Muscle of leg (tissue), 16 donors: ENCODE measurements around the gene GOLGB1. TPM values are rescaled to one million over a fixed set of nuclear protein-coding genes. Genes with fewer than 3 reads are reported as not detected.
"Not testable (repeated sequence)": the region's sequence is repeated elsewhere in the genome, so short reads cannot be mapped to it uniquely, and the experiment has no call there.

ENCODE experiments used
- DNase-seq: peaks from one replicate; pipeline ENCODE4 v3.0.0; 2013
- H3K27ac ChIP-seq: one replicate; pipeline ENCODE4 v1.5.1; 2013; ENCODE audit warnings: mild to moderate bottlenecking, low read length, control low read depth
- H3K27me3 ChIP-seq: one replicate; pipeline ENCODE4 v1.6.1; 2013; ENCODE audit warnings: low read length; ENCODE audit not compliant: control insufficient read depth, insufficient read depth
- H3K36me3 ChIP-seq: one replicate; pipeline ENCODE4 v1.6.1; 2013; ENCODE audit warnings: low read length; ENCODE audit not compliant: control insufficient read depth, insufficient read depth
- H3K4me1 ChIP-seq: one replicate; pipeline ENCODE4 v1.6.1; 2013; ENCODE audit warnings: low read length; ENCODE audit not compliant: control insufficient read depth, insufficient read depth
- H3K4me3 ChIP-seq: one replicate; pipeline ENCODE4 v1.5.1; 2013; ENCODE audit warnings: low read length, control low read depth
- H3K9me3 ChIP-seq: replicated peaks from 2 replicates; pipeline ENCODE4 v1.6.1; 2013; ENCODE audit warnings: low read depth, low read length; ENCODE audit not compliant: control insufficient read depth
- WGBS: methylation state at CpG from one replicate; pipeline ENCODE4 v1.1.5; 2013; ENCODE audit warnings: missing lambda C conversion rate; ENCODE audit not compliant: insufficient coverage; 5-methylcytosine and 5-hydroxymethylcytosine counted together
- long read RNA-seq, 11 donors: transcript quantifications; one replicate each; lab custom pipeline, GENCODE V29; 2026
- polyA plus RNA-seq, 8 donors: library from polyadenylated mRNA; unstranded; fragments of 120-200 nt; gene quantifications; one replicate each; pipeline versions ENCODE4 v1.2.1 to v1.2.3, GENCODE V29; 2013; ENCODE audit warnings: inconsistent platforms in 1 of 8, low replicate concordance in 1 of 8; ENCODE audit not compliant: insufficient read length in 8 of 8, insufficient read depth in 1 of 8
- total RNA-seq: library from RNA; stranded (reverse); fragments of 120-200 nt; gene quantifications from one replicate; pipeline ENCODE4 v1.2.4, GENCODE V29; 2013

GOLGB1 gene, protein sequence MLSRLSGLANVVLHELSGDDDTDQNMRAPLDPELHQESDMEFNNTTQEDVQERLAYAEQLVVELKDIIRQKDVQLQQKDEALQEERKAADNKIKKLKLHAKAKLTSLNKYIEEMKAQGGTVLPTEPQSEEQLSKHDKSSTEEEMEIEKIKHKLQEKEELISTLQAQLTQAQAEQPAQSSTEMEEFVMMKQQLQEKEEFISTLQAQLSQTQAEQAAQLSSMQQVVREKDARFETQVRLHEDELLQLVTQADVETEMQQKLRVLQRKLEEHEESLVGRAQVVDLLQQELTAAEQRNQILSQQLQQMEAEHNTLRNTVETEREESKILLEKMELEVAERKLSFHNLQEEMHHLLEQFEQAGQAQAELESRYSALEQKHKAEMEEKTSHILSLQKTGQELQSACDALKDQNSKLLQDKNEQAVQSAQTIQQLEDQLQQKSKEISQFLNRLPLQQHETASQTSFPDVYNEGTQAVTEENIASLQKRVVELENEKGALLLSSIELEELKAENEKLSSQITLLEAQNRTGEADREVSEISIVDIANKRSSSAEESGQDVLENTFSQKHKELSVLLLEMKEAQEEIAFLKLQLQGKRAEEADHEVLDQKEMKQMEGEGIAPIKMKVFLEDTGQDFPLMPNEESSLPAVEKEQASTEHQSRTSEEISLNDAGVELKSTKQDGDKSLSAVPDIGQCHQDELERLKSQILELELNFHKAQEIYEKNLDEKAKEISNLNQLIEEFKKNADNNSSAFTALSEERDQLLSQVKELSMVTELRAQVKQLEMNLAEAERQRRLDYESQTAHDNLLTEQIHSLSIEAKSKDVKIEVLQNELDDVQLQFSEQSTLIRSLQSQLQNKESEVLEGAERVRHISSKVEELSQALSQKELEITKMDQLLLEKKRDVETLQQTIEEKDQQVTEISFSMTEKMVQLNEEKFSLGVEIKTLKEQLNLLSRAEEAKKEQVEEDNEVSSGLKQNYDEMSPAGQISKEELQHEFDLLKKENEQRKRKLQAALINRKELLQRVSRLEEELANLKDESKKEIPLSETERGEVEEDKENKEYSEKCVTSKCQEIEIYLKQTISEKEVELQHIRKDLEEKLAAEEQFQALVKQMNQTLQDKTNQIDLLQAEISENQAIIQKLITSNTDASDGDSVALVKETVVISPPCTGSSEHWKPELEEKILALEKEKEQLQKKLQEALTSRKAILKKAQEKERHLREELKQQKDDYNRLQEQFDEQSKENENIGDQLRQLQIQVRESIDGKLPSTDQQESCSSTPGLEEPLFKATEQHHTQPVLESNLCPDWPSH (N-terminal part only)
- 45.1 TPM for total RNA-seq
- polyA plus RNA-seq = 10 to 100 TPM; 38.0 to 50.2 (median 43.2) TPM
- long read RNA-seq, donor 1 = 0 reads
- long read RNA-seq, donor 2 = 0 reads
- long read RNA-seq, donor 3 = 0 reads
- long read RNA-seq, donor 4 = 0 reads
- long read RNA-seq, donor 5, partial matches to known transcripts = 38 of 38 reads
- long read RNA-seq, donor 5, other reads (novel, unspliced or antisense) = 0 of 38 reads
- long read RNA-seq, donor 6, partial matches to known transcripts = 10 of 10 reads
- long read RNA-seq, donor 6, other reads (novel, unspliced or antisense) = 0 of 10 reads
- long read RNA-seq, donor 7, partial matches to known transcripts = 12 of 12 reads
- long read RNA-seq, donor 7, other reads (novel, unspliced or antisense) = 0 of 12 reads
- long read RNA-seq, donor 8, full-length matches to known transcripts = 2 of 8 reads
- long read RNA-seq, donor 8, partial matches to known transcripts = 6 of 8 reads
- long read RNA-seq, donor 8, other reads (novel, unspliced or antisense) = 0 of 8 reads
- long read RNA-seq, donor 9, partial matches to known transcripts = 21 of 21 reads
- long read RNA-seq, donor 9, other reads (novel, unspliced or antisense) = 0 of 21 reads
- long read RNA-seq, donor 10, full-length matches to known transcripts = 2 of 18 reads
- long read RNA-seq, donor 10, partial matches to known transcripts = 16 of 18 reads
- long read RNA-seq, donor 10, other reads (novel, unspliced or antisense) = 0 of 18 reads
- long read RNA-seq, donor 11 = 0 reads

DNA sequence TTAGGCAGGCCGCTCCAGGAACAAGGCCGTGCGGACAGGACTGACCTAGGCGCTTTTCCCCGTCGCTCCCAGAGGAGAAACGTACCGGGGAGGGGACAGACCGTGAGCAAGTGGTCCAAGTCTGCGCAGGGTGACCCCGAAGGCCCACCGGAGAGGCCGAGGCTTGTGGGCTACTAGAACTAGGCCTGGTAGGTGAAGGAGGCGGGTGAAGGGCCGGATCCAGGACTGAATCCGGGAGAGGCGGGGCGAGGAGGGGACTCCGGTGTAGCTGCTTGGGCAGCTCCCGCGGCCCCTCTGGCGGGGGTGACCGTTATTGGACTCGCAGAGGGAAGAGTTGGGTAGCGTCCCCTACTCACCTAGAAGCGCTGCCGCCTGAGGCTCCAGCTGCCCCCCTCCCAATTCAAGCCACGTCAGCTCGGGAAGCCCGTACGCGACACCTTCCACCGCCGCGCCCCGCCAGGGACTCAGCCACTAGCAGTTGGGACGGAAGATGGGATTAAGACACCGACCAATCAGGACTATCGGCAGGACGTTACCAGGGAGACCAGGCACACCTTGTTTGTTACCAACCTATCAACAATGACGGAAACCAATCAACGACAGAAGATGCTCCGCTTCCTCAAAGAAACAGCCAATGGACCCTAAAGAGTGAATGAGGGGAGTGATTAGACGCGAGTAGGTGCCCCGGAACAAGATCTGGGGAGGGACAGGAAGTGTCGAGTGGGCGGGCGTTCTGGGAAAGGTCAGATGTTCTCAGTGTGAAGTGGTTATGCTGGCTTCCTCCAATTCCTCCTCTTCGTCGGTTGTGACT, at the start of gene GOLGB1:
Gene GOLGB1 (minus strand): TSS at position 466 of the 811 bp plus-strand sequence. CDS start 18,770 bp downstream, outside the sequence.
- Histone ChIP-seq H3K36me3 (no peaks in the 10 kb centered on the region), H3K4me3 (peak within 1 kb of the TSS; percentile 87), H3K9me3 (no peaks in the 10 kb centered on the region), H3K4me1 (peaks cover 5% of the 10 kb centered on the region), H3K27ac (peak within 1 kb of the TSS; percentile 96), H3K27me3 (no peaks in the 10 kb centered on the region)
- DNase-seq = peak; percentile 100
- under 1% methylated on average over 33 of the region's 51 CpGs for WGBS

DNA sequence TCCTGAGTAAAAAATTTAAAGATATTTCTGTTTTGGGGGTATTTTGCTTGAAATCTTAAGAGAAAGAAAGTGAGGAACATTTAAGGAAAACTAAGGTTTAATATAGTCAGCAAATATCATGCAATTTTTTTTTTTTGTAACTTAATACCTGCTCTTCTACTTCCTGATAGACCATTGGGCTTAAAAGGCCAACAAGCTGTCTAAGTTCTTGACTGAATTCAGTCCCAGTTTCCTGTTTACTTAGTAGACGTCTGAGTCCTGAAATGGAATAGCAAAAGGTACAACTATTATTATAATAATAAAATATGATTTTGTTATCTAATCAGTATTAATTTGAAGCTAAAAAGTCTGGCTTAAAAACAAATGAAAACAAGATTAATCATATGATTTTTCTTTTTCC, 47.4 kb upstream of the GOLGB1 start:
- no peak for DNase-seq
- H3K4me3 ChIP-seq = no peak overlapping the region
- H3K36me3 ChIP-seq = peaks cover 2% of the 10 kb centered on the region
- no peaks in the 10 kb centered on the region for H3K9me3 ChIP-seq
- no peaks in the 10 kb centered on the region for H3K4me1 ChIP-seq
- H3K27me3 ChIP-seq = no peaks in the 10 kb centered on the region
- H3K27ac ChIP-seq = no peak overlapping the region
- WGBS = no CpG with 5 or more reads among the region's 1 CpG

DNA sequence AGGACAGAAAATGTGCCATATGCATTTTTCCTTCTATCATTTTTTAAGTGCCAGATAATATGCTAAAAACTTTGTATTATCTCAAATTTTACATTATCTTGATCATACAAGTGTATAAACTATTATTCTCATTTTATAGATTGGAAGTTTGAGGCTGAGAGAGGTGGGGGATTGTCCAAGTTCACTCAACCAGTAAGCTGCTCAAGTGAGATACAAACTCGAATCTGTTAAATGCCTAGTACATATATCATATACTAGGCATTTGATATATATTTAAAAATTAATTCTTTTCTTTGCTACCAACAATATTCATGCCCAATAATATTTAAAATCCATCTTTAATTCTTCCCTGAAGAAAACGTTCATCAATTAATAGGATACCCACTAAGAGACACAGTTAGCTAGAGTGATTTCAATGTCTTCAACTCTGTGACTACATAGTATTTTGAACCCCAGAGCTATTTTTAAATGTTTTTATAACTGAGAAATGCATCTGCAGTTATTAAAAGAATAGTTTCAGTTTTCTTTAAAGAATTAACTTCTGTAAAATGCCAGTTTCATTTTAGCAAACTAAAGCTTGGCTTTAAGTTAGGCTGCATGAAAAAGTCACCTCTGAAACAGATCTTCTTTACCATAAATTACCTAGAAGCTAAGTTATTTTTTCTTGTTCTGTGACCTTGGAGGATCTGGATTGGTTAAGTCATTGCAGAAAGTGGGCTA, 44.9 kb upstream of the GOLGB1 start:
- no peaks in the 10 kb centered on the region for H3K4me1 ChIP-seq
- H3K27ac ChIP-seq = no peak overlapping the region
- H3K36me3 ChIP-seq = peaks cover 4% of the 10 kb centered on the region
- no peak overlapping the region for H3K4me3 ChIP-seq
- no peaks in the 10 kb centered on the region for H3K27me3 ChIP-seq
- no peaks in the 10 kb centered on the region for H3K9me3 ChIP-seq
- DNase-seq = no peak
- WGBS = no CpG with 5 or more reads among the region's 2 CpGs

DNA sequence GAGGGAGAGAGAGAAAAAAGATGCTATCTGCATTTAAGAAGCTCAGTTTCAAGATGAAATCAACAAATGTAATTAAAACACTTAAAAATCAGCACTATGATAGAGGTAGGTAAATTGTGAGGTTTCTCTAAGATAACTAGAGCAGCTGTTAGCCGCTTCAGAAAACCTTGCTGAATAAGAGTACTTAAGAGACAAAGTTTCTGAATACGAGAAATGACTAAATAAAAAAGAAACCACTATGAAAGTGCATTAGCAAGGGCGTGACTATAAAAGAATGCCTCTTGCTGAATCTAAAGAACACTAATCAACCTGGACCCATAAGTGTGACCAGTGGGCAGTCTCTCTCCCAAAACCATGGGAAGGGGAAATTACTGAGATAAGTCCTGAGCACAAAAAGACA, 43.5 kb upstream of the GOLGB1 start:
- DNase-seq = no peak
- WGBS = no CpG with 5 or more reads among the region's 3 CpGs
- Histone ChIP-seq H3K27ac (no peak overlapping the region), H3K9me3 (no peaks in the 10 kb centered on the region), H3K36me3 (peaks cover 8% of the 10 kb centered on the region), H3K4me1 (no peaks in the 10 kb centered on the region), H3K27me3 (no peaks in the 10 kb centered on the region), H3K4me3 (no peak overlapping the region)

DNA sequence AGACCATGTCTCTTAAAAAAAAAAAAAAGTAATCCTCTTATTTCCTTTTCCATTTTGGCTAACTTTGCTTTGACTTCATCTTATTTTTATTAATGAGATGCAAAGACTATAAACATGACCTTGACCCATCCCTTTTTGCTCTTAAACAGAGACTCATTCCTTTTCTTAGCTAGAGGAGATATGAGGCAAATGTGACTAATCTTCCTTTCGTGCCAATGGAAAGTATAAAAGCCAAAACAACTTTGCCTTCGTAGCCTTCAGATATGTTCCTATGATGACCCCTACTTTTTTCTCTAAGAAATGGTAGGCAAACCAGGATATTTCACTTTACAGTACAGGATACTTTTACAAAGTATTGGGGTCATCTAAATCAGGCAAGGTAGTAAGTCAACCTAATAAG, 36.9 kb upstream of the GOLGB1 start:
- H3K27me3 ChIP-seq = no peaks in the 10 kb centered on the region
- H3K4me3 ChIP-seq = no peak overlapping the region
- H3K9me3 ChIP-seq = no peaks in the 10 kb centered on the region
- H3K4me1 ChIP-seq = no peaks in the 10 kb centered on the region
- WGBS = no CpG with 5 or more reads among the region's 2 CpGs
- no peak overlapping the region for H3K27ac ChIP-seq
- H3K36me3 ChIP-seq = peaks cover 13% of the 10 kb centered on the region
- DNase-seq = no peak

DNA sequence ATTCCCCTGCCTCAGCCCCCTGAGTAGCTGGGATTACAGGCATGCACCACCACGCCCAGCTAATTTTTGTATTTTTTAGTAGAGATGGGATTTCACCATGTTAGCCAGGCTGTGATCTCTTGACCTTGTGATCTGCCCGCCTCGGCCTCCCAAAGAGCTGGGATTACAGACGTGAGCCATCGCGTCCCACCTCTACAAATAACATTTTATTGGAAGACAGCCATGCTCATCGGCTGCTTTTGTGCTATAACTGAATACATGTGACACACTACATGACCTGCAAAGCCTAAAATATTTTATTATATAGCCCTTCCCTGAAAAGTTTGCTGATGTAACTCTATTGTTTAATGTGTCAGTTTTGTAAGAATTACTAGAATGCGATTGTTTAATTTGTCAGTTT, 33.2 kb upstream of the GOLGB1 start:
- not testable (repeated sequence) for H3K4me3 ChIP-seq, H3K27ac ChIP-seq, DNase-seq, H3K9me3 ChIP-seq, H3K4me1 ChIP-seq, H3K27me3 ChIP-seq
- 86% methylated on average over 1 of the region's 8 CpGs for WGBS
- peaks cover 20% of the 10 kb centered on the region for H3K36me3 ChIP-seq

DNA sequence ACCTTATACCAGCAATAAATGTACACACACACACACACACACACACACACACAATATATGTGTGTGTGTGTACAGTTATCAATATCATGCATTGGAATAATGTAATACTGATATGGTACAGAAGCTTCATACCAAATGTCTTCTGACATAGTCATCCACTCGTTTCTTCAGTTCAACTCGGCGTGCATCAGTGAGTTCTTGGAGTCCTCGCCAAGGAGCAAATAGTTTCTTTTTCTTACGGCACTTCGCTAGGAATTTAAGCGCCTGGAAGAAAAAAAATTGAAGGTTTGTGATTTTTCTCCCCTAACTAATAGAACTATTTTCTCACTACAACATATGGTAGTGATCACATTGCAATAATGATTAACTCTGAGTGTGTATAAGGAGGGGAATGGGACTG, 32.1 kb upstream of the GOLGB1 start:
- no peak overlapping the region for H3K4me3 ChIP-seq
- peaks cover 19% of the 10 kb centered on the region for H3K36me3 ChIP-seq
- DNase-seq = no peak
- H3K27ac ChIP-seq = no peak overlapping the region
- H3K4me1 ChIP-seq = no peaks in the 10 kb centered on the region
- H3K9me3 ChIP-seq = no peaks in the 10 kb centered on the region
- no peaks in the 10 kb centered on the region for H3K27me3 ChIP-seq
- WGBS = no CpG with 5 or more reads among the region's 7 CpGs

DNA sequence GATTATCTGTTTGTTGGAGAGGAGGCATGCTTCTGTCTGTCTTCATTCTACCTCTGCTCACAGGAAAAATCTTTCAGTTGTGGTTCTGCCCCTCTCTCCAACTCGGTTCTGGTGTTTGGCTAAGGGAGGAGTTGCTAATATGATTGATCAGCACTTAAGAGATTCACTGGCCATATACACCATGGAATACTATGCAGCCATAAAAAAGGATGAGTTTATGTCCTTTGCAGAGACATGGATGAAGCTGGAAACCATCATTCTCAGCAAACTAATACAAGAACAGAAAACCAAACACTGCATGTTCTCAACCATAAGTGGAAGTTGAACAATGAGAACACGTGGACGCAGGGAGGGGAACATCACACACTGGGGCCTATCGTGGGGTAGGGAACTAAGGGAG, 25.6 kb upstream of the GOLGB1 start:
- not testable (repeated sequence) for H3K27me3 ChIP-seq, H3K4me3 ChIP-seq, DNase-seq, H3K9me3 ChIP-seq, H3K27ac ChIP-seq, H3K4me1 ChIP-seq
- H3K36me3 ChIP-seq = peaks cover 36% of the 10 kb centered on the region
- WGBS = no CpG with 5 or more reads among the region's 4 CpGs
